Activated CD4-positive, alpha-beta T cell treated with anti-CD3 and anti-CD28 coated beads for 36 hours (primary cell): ENCODE data around the gene TAF11L7. TPM values are rescaled to one million over a fixed set of nuclear protein-coding genes. Genes with fewer than 3 reads are reported as not detected.
"Not testable (repeated sequence)": the region's sequence is repeated elsewhere in the genome, so short reads cannot be mapped to it uniquely, and the experiment has no call there.

Experiments
- ATAC-seq: fragments of 200-7000 bp; cut with Tn5 transposase; one replicate; pipeline ENCODE4 v1.10.0; 2021; ENCODE audit warnings: mild to moderate bottlenecking, moderate library complexity
- CTCF ChIA-PET: fragments of 350-600 bp; sonication (Branson Sonifier 250); formaldehyde crosslinking; loops from one replicate; lab custom pipeline; 2021; ENCODE audit warnings: antibody characterized with exemption; lab: Charles Lee
- POLR2A ChIA-PET: fragments of 350-600 bp; sonication (Branson Sonifier 250); formaldehyde crosslinking; loops from one replicate; lab custom pipeline; 2021; ENCODE audit warnings: antibody characterized with exemption, inconsistent platforms; lab: Charles Lee
- DNase-seq: peaks from one replicate; pipeline ENCODE4 v3.0.0-alpha.2; 2020
- H3K27ac Mint-ChIP-seq: one replicate; pipeline ENCODE4 v1.8.0; 2021; ENCODE audit warnings: mixed read lengths
- H3K27me3 Mint-ChIP-seq: one replicate; pipeline ENCODE4 v1.8.0; 2021; ENCODE audit warnings: mixed read lengths
- H3K36me3 Mint-ChIP-seq: one replicate; pipeline ENCODE4 v1.8.0; 2021; ENCODE audit warnings: low read depth, mixed read lengths
- H3K4me1 Mint-ChIP-seq: one replicate; pipeline ENCODE4 v1.8.0; 2021; ENCODE audit warnings: mixed read lengths
- H3K4me3 Mint-ChIP-seq: one replicate; pipeline ENCODE4 v1.8.0; 2021; ENCODE audit warnings: mild to moderate bottlenecking, moderate library complexity, mixed read lengths
- H3K9me3 Mint-ChIP-seq: one replicate; pipeline ENCODE4 v1.8.0; 2021; ENCODE audit warnings: low read depth, mixed read lengths
- intact Hi-C, 2 experiments: fragments of 100-400 bp; cut with DNase I in 1 of 2; cut with micrococcal nuclease in 1 of 2; formaldehyde crosslinking; loops; one replicate each; pipeline versions ENCODE4 v1.14.2 to v1.15.1; 2022 to 2024; cut with DNase I, micrococcal nuclease
- total RNA-seq, 2 experiments: library from RNA; stranded (reverse); gene quantifications; one replicate each; pipeline ENCODE4 v1.2.3, GENCODE V29; 2021

TAF11L7 gene
- total RNA-seq, 2 experiments from 2014 or later = not detected

DNA sequence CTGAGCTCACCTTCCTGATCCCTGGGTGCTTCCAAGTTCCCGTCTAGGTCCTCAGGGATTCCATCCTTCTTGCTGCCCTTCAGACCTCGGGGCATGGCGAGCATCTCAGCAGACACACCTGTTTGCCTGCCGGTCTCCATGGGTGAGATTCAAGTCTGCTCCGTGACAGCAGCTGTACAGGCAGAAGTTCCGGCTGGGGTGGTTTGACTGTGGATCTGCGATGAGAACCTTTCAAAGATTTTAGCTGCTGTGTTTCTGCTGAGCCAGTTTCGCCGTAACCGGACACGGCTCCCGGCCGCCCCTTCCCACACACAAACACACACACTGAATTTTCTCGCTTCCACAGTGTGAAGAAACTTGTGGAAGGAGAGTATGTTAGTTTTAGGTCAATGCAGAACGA lies 8.7 kb upstream of the TAF11L7 start, which contains the start of gene TAF11L9:
Gene TAF11L9, minus strand, starts transcription at position 140 of the 400 bp plus-strand sequence.
- H3K4me3 Mint-ChIP-seq, H3K27me3 Mint-ChIP-seq, H3K9me3 Mint-ChIP-seq, POLR2A ChIA-PET, H3K4me1 Mint-ChIP-seq, DNase-seq, CTCF ChIA-PET, H3K27ac Mint-ChIP-seq, ATAC-seq, H3K36me3 Mint-ChIP-seq, intact Hi-C loops: not testable (repeated sequence)

DNA sequence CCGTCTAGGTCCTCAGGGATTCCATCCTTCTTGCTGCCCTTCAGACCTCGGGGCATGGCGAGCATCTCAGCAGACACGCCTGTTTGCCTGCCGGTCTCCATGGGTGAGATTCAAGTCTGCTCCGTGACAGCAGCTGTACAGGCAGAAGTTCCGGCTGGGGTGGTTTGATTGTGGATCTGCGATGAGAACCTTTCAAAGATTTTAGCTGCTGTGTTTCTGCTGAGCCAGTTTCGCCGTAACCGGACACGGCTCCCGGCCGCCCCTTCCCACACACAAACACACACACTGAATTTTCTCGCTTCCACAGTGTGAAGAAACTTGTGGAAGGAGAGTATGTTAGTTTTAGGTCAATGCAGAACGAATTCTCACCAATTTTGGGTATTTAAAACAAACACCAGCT lies 5.3 kb upstream of the TAF11L7 start, which contains the start of gene TAF11L8:
Gene TAF11L8, minus strand, starts transcription at position 101 of the 400 bp plus-strand sequence.
- intact Hi-C loops, H3K4me1 Mint-ChIP-seq, H3K36me3 Mint-ChIP-seq, POLR2A ChIA-PET, ATAC-seq, H3K27ac Mint-ChIP-seq, H3K4me3 Mint-ChIP-seq, H3K27me3 Mint-ChIP-seq, H3K9me3 Mint-ChIP-seq, DNase-seq, CTCF ChIA-PET: not testable (repeated sequence)

Other genes with a start within 250 kb of the TAF11L7 start
- not detected for gene TAF11L2, start 87.5 kb downstream of the TAF11L7 start, total RNA-seq
- not detected for gene TAF11L3, start 67.4 kb downstream of the TAF11L7 start, total RNA-seq
- not detected for gene TAF11L4, start 64.0 kb downstream of the TAF11L7 start, total RNA-seq
- not detected for gene TAF11L5, start 60.5 kb downstream of the TAF11L7 start, total RNA-seq
- not detected for gene TAF11L6, start 57.1 kb downstream of the TAF11L7 start, total RNA-seq
- not detected for gene TAF11L8, start 5.2 kb upstream of the TAF11L7 start, total RNA-seq
- not detected for gene TAF11L9, start 8.6 kb upstream of the TAF11L7 start, total RNA-seq
- gene TAF11L10, start 12.1 kb upstream of the TAF11L7 start, total RNA-seq = not detected
- not detected for gene TAF11L11, start 18.4 kb upstream of the TAF11L7 start, total RNA-seq
- gene TAF11L12, start 24.6 kb upstream of the TAF11L7 start, total RNA-seq = not detected
- gene TAF11L13, start 46.3 kb upstream of the TAF11L7 start, total RNA-seq = not detected
- not detected for gene TAF11L14, start 48.7 kb upstream of the TAF11L7 start, total RNA-seq